HG03039 (cell line): ENCODE data around the gene DST.

Experiments used
- ATAC-seq: cut with Tn5 transposase; IDR thresholded peaks from one replicate; pipeline ENCODE4 v1.9.1; 2021; ENCODE audit warnings: mild to moderate bottlenecking, moderate library complexity; ENCODE audit not compliant: unreplicated experiment

Gene DST

DNA sequence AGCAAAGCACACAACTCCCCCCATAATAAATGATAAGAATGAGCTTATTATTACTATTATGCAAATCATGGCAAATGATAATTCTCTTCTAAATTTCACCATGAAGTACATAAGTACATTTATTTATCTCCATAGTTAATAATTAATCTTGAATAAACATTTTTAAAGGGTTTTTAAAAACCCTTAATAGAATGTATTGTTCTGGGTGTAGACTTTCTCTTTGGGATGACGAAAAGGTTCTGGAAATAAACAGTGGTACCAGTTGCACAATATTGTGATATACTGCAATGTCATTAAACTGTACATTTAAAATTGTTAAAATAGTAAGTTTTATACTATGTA lies 18.0 kb downstream of the DST start:
- ATAC-seq = no peak

GRCh38 chr6:56624046-56624727 lies 18.5 kb downstream of the DST start:
- no peak for ATAC-seq

DNA sequence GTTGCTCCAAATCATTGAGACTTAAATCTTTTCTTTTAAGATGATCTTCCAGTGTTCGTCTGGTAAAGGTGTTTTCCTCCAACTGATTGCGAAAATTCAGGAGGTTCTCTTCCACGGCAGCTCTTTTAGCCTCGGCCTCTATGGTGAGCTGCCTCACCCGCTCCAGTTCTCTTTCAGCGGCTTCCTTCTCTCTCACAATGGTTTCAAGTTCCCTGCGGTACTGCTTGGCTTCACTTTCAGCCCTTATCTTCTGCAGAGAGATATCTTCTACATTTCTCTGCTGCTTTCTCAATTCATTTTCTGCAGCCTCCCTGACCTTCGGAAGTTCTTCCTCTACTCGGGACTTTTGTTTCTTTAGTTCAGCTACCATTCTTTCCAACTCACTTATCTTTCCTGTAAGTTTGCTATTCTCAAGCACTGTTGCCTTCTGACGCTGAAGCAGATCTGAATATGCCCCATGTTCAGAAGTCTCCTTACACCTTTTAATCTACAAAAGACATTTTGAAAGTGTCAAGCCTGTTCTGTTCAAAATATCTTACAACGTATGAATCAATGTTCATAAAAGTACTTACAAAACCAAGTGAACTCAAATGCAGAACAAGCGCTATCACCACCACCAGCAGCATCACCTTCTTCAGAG lies 22.3 kb downstream of the DST start:
- no peak for ATAC-seq

DNA sequence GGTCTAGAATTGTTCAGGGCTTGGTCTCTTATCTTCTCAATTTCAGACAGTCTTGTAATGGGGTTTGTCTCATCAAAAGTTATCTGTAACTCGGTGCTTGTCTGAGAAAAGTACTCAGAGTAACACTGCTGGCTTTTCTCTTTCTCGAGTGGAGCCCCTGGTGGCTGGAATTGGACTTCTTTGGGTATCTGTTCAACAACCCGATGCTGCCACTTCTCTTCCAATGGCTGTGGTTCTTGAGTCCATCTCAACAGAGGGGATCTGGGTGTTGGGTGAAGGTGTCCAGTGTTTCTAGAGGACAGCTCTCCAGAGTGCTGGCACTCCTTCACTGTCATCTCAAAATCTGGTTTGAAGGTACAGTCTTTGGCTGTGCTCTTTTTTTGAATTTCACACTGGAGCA lies 24.6 kb downstream of the DST start:
- ATAC-seq = no peak

GRCh38 chr6:56616967-56617366 lies 25.7 kb downstream of the DST start:
- ATAC-seq = no peak

DNA sequence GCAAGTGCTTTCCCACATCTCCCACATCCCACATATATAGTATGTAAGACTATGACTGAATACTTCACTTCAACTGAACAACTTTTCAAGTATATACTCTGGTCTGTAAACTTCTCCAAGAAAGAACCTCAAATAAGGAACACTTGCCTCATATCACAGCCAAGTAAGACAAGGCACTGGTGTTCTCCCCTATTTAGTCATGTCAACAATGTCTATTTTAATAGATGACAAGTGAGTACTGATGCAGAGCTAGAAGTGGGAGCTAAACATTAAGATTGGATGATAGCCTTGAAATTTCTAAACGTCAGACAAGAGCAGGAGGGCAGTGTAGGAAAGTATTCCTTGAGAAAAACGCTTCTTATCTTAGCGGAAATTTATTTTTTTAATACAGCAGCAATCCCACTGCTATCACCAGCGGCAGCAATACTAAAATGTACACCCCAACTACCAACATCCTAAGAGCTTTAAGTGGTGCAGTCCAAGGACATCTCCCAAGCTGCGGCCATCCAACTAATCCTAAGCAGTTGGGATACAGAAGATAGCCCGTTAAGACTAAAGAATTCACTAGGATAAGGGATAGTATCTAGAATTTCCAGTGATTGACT lies 29.3 kb downstream of the DST start:
- no peak for ATAC-seq

DNA sequence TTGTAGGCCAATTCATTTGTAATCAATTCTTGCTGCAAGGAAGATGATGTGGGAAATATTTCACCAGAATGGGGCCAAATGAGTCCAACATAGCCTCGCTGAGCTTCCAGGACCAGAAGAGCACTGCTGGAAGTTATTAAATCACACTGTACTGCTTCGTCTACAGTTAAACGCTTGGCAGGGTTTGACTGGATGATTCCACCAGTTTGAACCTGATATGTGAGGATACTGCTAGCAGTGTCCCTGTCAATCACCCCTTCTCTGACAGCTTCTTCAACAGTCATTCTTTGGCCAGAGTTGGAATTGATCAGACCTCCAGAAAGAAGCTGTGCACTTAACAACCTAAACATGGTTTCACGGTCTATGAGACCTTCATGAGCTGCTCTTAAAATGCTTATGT lies 34.4 kb downstream of the DST start:
- ATAC-seq = no peak

DNA sequence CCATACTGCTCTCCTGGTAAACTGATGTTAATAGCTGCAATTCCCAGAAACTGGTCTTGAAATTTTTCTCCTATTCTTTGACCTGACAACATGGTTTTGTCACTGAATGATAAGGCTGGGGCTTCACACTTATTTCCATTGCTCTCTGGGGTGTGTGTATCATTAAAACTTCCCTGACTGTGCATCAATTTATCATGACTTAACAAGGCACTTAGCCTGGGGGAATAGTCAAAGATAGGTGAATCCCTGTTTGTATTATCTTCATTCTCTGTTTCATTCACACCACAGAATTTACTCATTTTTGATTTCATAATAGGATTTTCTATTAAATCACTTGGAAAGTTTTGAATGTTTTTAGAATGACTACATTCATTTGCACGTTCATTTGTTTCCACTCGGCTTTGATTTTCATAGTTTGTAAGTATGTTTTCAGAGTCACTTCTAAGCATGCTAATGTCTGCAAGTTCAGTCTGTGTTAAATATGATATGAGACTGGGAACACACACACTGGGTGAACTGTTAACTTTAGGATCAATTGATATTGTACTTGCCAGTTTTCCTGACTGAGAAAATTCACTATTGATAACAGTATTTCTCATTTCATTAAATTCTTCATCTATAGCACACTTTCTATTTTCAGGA lies 35.5 kb downstream of the DST start:
- no peak for ATAC-seq

DNA sequence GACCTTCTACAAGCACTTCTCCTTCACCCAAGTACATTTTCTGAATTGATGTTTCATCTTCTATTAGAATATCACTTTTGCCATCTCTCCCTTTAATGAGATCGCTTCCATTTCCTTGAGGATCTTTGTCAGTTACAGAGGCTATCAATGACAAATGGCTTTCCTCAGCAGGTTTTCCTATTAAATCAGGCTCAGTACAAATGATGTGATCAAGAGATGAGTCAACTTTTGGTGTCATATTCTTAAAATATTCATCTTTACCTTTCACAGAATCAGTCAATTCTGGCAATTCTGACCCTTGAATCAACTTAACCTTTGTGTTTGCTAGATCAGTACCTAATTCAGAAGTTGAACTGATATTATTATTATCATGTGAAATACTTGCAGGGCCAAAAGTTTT lies 37.3 kb downstream of the DST start:
- no peak for ATAC-seq

GRCh38 chr6:56604186-56604585 lies 38.5 kb downstream of the DST start:
- ATAC-seq = no peak

DNA sequence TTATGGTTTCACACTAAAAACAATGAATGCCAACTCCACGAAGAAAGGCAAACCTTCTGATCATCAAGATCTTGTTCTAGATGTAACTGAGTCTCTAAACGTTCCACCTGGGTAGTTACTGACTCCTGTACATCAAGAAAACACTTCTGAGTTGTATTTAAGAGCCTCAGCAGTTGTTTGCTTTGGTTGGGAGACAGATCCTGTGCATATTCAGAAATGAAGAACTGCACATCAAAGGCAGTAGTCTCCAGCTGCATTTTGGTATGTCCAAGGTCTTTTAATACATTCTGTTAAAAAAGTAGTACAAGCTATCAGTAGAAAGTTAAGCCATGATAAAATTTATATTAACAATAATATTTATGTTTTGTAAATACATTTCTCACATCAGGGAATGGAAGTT lies 41.3 kb downstream of the DST start:
- ATAC-seq = no peak

DNA sequence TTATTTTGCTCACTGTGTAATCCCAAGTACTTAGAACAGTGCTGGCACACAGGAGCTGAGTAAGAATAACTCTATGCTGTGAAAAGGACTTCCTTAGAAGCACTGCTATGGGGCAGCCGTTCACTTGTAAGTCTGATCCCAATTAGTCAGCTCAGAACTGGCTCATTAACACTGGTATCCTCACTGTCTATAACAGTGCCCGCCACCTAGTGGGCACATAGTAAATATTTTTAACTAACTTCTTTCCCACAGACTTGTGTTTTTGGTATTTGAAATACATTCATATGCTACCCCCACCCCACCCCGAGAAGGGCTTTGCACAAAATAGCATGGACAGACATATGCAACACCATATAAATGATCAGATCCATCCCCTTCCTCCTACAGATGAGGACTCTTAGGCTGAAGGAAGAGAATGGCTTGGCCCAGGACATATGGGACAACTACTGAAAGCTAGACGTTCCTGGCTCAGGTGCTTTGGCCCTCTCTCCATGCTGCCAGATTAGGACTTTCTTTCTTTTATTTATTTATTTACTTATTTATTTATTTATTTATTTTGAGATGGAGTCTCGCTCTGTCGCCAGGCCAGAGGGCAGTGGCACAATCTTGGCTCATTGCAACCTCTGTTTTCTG lies 47.1 kb downstream of the DST start:
- ATAC-seq = peak; percentile 41

DNA sequence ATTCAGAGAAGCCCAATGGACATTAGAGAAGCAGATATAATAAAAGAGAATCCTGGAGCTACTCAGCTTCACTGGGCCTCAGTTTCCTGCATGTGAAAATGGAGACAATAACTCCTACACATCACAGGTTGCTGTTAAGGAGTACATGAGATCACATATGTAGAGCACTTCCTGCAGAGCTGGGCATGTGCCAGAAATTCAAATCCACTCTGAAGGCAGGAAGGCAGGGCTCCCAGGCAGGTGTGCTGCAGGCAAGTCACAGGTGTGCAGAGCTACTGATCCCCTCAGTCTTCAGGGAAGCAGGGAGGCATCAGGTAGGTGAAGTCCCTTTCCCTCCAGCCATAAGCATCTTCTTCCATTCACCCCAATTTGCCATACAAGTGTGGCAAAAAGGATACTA lies 48.0 kb downstream of the DST start:
- no peak for ATAC-seq

GRCh38 chr6:56593801-56594318 lies 48.8 kb downstream of the DST start:
- ATAC-seq = peak; percentile 93

DNA sequence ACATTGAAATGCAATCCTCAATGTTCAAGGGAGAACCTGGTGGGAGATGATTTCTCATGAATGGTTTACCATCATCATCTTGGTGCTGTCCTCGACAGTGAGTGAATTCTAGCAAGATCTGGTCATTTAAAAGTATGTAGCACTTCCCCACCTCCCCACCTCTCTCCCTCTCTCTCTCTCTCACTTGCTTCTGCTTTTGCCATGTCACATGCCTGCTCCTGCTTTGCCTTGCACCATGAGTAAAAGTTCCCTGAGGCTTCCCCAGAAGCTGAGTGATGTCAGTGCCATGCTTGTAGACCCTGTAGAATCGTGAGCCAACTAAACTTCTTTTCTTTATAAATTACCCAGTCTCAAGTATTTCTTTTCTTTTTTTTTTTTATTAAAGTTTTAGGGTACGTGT lies 60.5 kb downstream of the DST start:
- no peak for ATAC-seq

- ATAC-seq = no peak
These were observed 61.3 kb downstream of the DST start for GRCh38 chr6:56581296-56581925.

DNA sequence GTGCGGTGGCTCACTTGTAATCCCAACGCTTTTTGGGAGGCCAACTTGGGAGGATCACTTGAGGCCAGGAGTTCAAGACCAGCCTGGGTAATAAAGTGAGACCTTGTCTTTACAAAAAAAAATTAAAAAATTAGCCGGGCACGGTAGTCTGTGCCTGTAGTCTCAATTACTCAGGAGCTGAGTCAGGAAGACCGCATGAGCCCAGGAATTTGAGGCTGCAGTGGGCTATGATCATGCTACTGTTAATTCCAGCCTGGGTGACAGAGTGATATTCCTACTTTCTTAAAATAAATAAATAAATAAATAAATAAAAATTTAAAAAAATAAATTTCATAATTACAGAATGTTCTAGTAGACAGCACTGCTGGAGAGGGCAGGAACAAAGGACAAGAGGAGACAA lies 62.4 kb downstream of the DST start:
- no peak for ATAC-seq

GRCh38 chr6:56579155-56579851 lies 63.4 kb downstream of the DST start:
- no peak for ATAC-seq

DNA sequence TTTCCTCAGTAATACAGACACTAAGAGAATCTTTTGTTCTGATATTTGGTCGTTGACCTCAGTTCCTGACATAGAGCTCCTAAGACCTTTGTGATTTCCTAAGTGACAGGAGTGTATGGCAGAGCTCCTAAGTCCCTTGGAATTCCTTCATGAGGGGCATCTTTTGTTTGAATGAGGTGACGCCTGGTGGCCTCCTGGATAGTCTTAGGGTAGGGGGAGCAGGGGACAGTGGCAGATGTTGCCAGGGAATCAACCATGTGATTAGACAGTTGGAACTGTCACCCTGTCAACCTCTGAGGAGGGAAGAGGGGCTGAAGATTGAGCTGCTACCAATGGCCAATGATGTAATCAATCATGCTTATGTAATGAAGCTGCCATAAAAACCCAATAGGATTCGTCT lies 67.0 kb downstream of the DST start:
- ATAC-seq = no peak

DNA sequence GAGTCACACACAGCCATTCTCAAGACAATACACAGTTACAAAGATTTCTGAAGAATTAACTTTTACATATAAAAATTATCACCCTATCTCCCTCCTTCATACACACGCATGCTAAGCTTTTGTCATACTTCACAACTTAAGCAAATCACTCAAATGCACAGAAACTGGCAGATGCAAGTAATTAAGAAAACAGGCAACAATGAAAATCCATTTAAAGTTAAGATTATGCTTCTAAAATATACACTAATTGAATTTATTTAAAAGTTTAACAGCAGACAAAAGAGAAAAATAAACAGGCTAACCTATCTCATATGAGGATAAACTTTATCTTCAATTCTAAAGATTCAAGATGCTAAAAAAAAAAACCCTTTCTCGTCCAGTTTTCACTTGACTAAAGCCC lies 68.4 kb downstream of the DST start:
- no peak for ATAC-seq
